Keratinocyte (primary cell): ENCODE results near the gene RNPS1. TPM values are rescaled to one million over a fixed set of nuclear protein-coding genes. Genes with fewer than 3 reads are reported as not detected.

Source experiments
- DNase-seq: peaks from one replicate; pipeline ENCODE4 v3.0.0-alpha.2; 2011; ENCODE audit warnings: low read depth, missing footprints, low spot score
- FAIRE-seq: peaks from 2 replicates; lab custom pipeline; 2011; peaks lifted over from hg19 to GRCh38; lab: Jason Lieb, UNC
- H2AFZ ChIP-seq: 2 replicates; pipeline ENCODE4 v1.6.0; 2012; ENCODE audit warnings: low read length, control low read depth, inconsistent platforms; ENCODE audit not compliant: control insufficient read depth
- H3K27ac ChIP-seq: 2 replicates; pipeline ENCODE4 v1.5.1; 2011; ENCODE audit warnings: low read length; ENCODE audit not compliant: control insufficient read depth, insufficient read depth
- H3K27me3 ChIP-seq: 3 replicates; pipeline ENCODE4 v1.6.0; 2011; ENCODE audit warnings: low read length; ENCODE audit not compliant: control insufficient read depth, insufficient read depth; ENCODE audit errors: extremely low read depth
- H3K36me3 ChIP-seq, 2 experiments: 2 replicates in 1 of 2; 3 replicates in 1 of 2; pipeline ENCODE4 v1.5.1; 2011; ENCODE audit warnings: low read length in 2 of 2, mild to moderate bottlenecking in 1 of 2; ENCODE audit not compliant: control insufficient read depth in 2 of 2, insufficient read depth in 2 of 2; ENCODE audit errors: extremely low read depth in 1 of 2
- H3K4me1 ChIP-seq: 3 replicates; pipeline ENCODE4 v1.5.1; 2011; ENCODE audit warnings: low read length; ENCODE audit not compliant: control insufficient read depth, insufficient read depth; ENCODE audit errors: extremely low read depth
- H3K4me2 ChIP-seq: 3 replicates; pipeline ENCODE4 v1.6.0; 2011; ENCODE audit warnings: low read depth, low read length; ENCODE audit not compliant: control insufficient read depth, insufficient read depth; ENCODE audit errors: extremely low read depth
- H3K4me3 ChIP-seq, 3 experiments: fragments of 200-600 bp in 1 of 3; sonication (generic) in 1 of 3; 2 replicates in 2 of 3; 3 replicates in 1 of 3; pipeline ENCODE4 v1.5.1; 2011 to 2016; ENCODE audit warnings: low read length in 3 of 3, mild to moderate bottlenecking in 3 of 3, control low read depth in 2 of 3, inconsistent platforms in 1 of 3, low read depth in 1 of 3, mixed read lengths in 1 of 3, mixed run types in 1 of 3, moderate library complexity in 1 of 3; ENCODE audit not compliant: control insufficient read depth in 2 of 3, insufficient read depth in 2 of 3; ENCODE audit errors: extremely low read depth in 1 of 3
- H3K79me2 ChIP-seq: 2 replicates; pipeline ENCODE4 v1.6.0; 2012; ENCODE audit warnings: low read length; ENCODE audit not compliant: control insufficient read depth, insufficient read depth
- H3K9ac ChIP-seq: 3 replicates; pipeline ENCODE4 v1.6.0; 2011; ENCODE audit warnings: low read length; ENCODE audit not compliant: control insufficient read depth, insufficient read depth; ENCODE audit errors: extremely low read depth
- H3K9me1 ChIP-seq: 3 replicates; pipeline ENCODE4 v1.6.0; 2011; ENCODE audit warnings: low read length; ENCODE audit not compliant: control insufficient read depth, insufficient read depth; ENCODE audit errors: extremely low read depth
- H3K9me3 ChIP-seq: 2 replicates; pipeline ENCODE4 v1.5.1; 2012; ENCODE audit warnings: low read depth, low read length; ENCODE audit not compliant: control insufficient read depth
- H4K20me1 ChIP-seq: 3 replicates; pipeline ENCODE4 v1.6.0; 2011; ENCODE audit warnings: low read length; ENCODE audit not compliant: control insufficient read depth, insufficient read depth; ENCODE audit errors: extremely low read depth
- CTCF ChIP-seq, 3 experiments: IDR thresholded peaks in 1 of 3; conservative IDR thresholded peaks in 1 of 3; optimal IDR thresholded peaks in 1 of 3; 2 replicates in 2 of 3; 3 replicates in 1 of 3; pipeline versions ENCODE3 to v1.5.1; 2011; ENCODE audit warnings: low read length in 3 of 3, mild to moderate bottlenecking in 3 of 3, moderate library complexity in 2 of 3, control low read depth in 1 of 3, inconsistent platforms in 1 of 3; ENCODE audit not compliant: insufficient read depth in 2 of 3; ENCODE audit errors: extremely low read depth in 1 of 3
- EZH2 ChIP-seq: IDR thresholded peaks from one replicate; pipeline ENCODE4 v1.6.1; 2012; ENCODE audit warnings: inconsistent platforms, mild to moderate bottlenecking, low read length, moderate library complexity
- dilution Hi-C: fragments of 300-500 bp; cut with MboI; formaldehyde crosslinking; loops from one replicate; pipeline ENCODE4 v1.7.0; 2020; ENCODE audit warnings: low sequenced_read_pairs; ENCODE audit not compliant: extremely low pct_ligation_motif_present
- polyA plus RNA-seq, 5 experiments: library from polyadenylated mRNA; depleted of rRNA in 3 of 5; stranded (reverse) in 3 of 5; stranded (forward) in 1 of 5; unstranded in 1 of 5; fragments of >200 nt; gene quantifications; 1 replicate in 1 of 5; 2 replicates in 3 of 5; 3 replicates in 1 of 5; pipeline versions ENCODE4 v1.2.1 to v1.2.3, GENCODE V29; 2011 to 2012; ENCODE audit warnings: missing spikeins in 2 of 5, low read depth in 1 of 5, low replicate concordance in 1 of 5

The RNPS1 gene
- polyA plus RNA-seq, 1 donor (not counting 4 experiments of a cell fraction or from before 2014, with no cell fraction given): 89.4 TPM

GRCh38 chr16:2213817-2214718 lies 53.9 kb downstream of the RNPS1 start:
- DNase-seq (no peak), FAIRE-seq (no peak)
- H3K36me3 ChIP-seq: peaks cover 3 to 15% of the 10 kb centered on the region in 2 experiments
- H3K4me3 ChIP-seq: peak overlapping the region; percentile 61 to 80 (median 75)
- peak overlapping the region; percentile 31 for H3K27ac ChIP-seq
- no peaks in the 10 kb centered on the region for H3K9me1 ChIP-seq
- peak overlapping the region; percentile 79 for H3K4me2 ChIP-seq
- H3K9me3 ChIP-seq: no peaks in the 10 kb centered on the region
- H3K9ac ChIP-seq: peak overlapping the region; percentile 78
- peaks cover 20% of the 10 kb centered on the region for H3K79me2 ChIP-seq
- no peaks in the 10 kb centered on the region for H4K20me1 ChIP-seq
- peaks cover 13% of the 10 kb centered on the region for H3K4me1 ChIP-seq
- no peaks in the 10 kb centered on the region for H3K27me3 ChIP-seq
- no peak for TF ChIP-seq EZH2
- TF ChIP-seq CTCF (optimal IDR thresholded peaks at IDR 0.05 in 1 of 3, IDR thresholded peaks at IDR 0.05 in 1 of 3, conservative IDR thresholded peaks at IDR 0.05 in 1 of 3; ENCODE audit: extremely low read depth in 1 of 3, insufficient read depth in 2 of 3, low read length in 3 of 3): no peak
- dilution Hi-C loops: no loop called here
- H2AFZ ChIP-seq: peak overlapping the region; percentile 51

- peak overlapping the region; percentile 55 to 75 (median 61) for H3K4me3 ChIP-seq
- TF ChIP-seq EZH2 (no peak), CTCF (optimal IDR thresholded peaks at IDR 0.05 in 1 of 3, IDR thresholded peaks at IDR 0.05 in 1 of 3, conservative IDR thresholded peaks at IDR 0.05 in 1 of 3; ENCODE audit: extremely low read depth in 1 of 3, insufficient read depth in 2 of 3, low read length in 3 of 3) (no peak)
- dilution Hi-C loops: no loop called here
- DNase-seq: no peak
- no peak overlapping the region for H2AFZ ChIP-seq
- H4K20me1 ChIP-seq: no peaks in the 10 kb centered on the region
- H3K36me3 ChIP-seq: peaks cover 8 to 19% of the 10 kb centered on the region in 2 experiments
- no peak overlapping the region for H3K27ac ChIP-seq
- peak overlapping the region; percentile 79 for H3K4me2 ChIP-seq
- H3K9ac ChIP-seq: peak overlapping the region; percentile 78
- no peak for FAIRE-seq
- H3K4me1 ChIP-seq: peaks cover 13% of the 10 kb centered on the region
- peaks cover 20% of the 10 kb centered on the region for H3K79me2 ChIP-seq
- no peaks in the 10 kb centered on the region for H3K27me3 ChIP-seq
- H3K9me3 ChIP-seq: no peaks in the 10 kb centered on the region
- no peaks in the 10 kb centered on the region for H3K9me1 ChIP-seq
Measured at GRCh38 chr16:2212362-2213324, 55.3 kb downstream of the RNPS1 start.
